T-helper 1 cell treated with Interleukin-12 subunit alpha and Interleukin-12 subunit beta and Interleukin-4 antibody, amounts not matched to agents 30 ng/mL and 1 ng/mL, for 36 hours (primary cell): ENCODE results near the gene ZP1. TPM values are rescaled to one million over a fixed set of nuclear protein-coding genes. Genes with fewer than 3 reads are reported as not detected.

Source experiments
- intact Hi-C: fragments of 100-400 bp; cut with micrococcal nuclease; formaldehyde crosslinking; loops from one replicate; pipeline ENCODE4 v1.15.1; 2024
- total RNA-seq: library from RNA; stranded (reverse); gene quantifications from 2 replicates; pipeline ENCODE4 v1.2.3, GENCODE V29; 2022

ZP1 gene
- total RNA-seq, 1 donor from 2014 or later = not detected

- intact Hi-C loops = loop anchor here (1.0 to 10.0 kb wide), 11 partner anchors 10 to 1217 kb away; partner anchors contain the start of genes CCDC86, DDB1, FEN1 and SDHAF2
These were observed 38.3 kb downstream of the ZP1 start for GRCh38 chr11:60905551-60906113.

GRCh38 chr11:60906132-60906972 lies 39.0 kb downstream of the ZP1 start, which contains the start of gene PRPF19:
Gene PRPF19, minus strand, starts transcription at chr11:60906585. Its CDS starts 203 bp downstream, at chr11:60906382.
- intact Hi-C loops = loop anchor here (1.0 to 10.0 kb wide), 11 partner anchors 9 to 1216 kb away; partner anchors contain the start of genes CCDC86, DDB1, FEN1 and SDHAF2

- intact Hi-C loops = loop anchor here (10.0 kb wide), 1 partner anchor 886 kb away; the partner anchor contains the start of genes FEN1 and TMEM258
These were observed 41.5 kb downstream of the ZP1 start for GRCh38 chr11:60908803-60909202.

- intact Hi-C loops = loop anchor here (5.0 to 10.0 kb wide), 4 partner anchors 885 to 1765 kb away; partner anchors contain the start of genes FAM111A, FEN1, OSBP and PATL1
These were observed 42.4 kb downstream of the ZP1 start for GRCh38 chr11:60909680-60910280.

- intact Hi-C loops = loop anchor here (5.0 to 10.0 kb wide), 3 partner anchors 1243 to 1765 kb away; partner anchors contain the start of genes FAM111A, OSBP and PATL1
These were observed 42.9 kb downstream of the ZP1 start for GRCh38 chr11:60910281-60910687.

GRCh38 chr11:60910711-60911380 lies 43.5 kb downstream of the ZP1 start:
- intact Hi-C loops = loop anchor here (5.0 to 10.0 kb wide), 3 partner anchors 1244 to 1766 kb away; partner anchors contain the start of genes FAM111A, OSBP and PATL1

GRCh38 chr11:60912223-60912850 lies 45.0 kb downstream of the ZP1 start:
- intact Hi-C loops = loop anchor here (5.0 to 10.0 kb wide), 3 partner anchors 1245 to 1768 kb away; partner anchors contain the start of genes FAM111A, OSBP and PATL1

GRCh38 chr11:60912851-60913528 lies 45.6 kb downstream of the ZP1 start:
- intact Hi-C loops = loop anchor here (1.0 to 10.0 kb wide), 4 partner anchors 71 to 1768 kb away; partner anchors contain the start of genes CCDC86, FAM111A, OSBP and PATL1

- intact Hi-C loops = loop anchor here (1.0 to 10.0 kb wide), 9 partner anchors 38 to 1769 kb away; partner anchors contain the start of genes CCDC86, DDB1, FAM111A and OSBP
These were observed 46.7 kb downstream of the ZP1 start, which contains the start of gene TMEM109 for GRCh38 chr11:60913793-60914632. Gene TMEM109, plus strand, starts transcription at chr11:60914158. Its CDS starts 5,536 bp downstream, at chr11:60919694.

- intact Hi-C loops = loop anchor here (1.0 to 10.0 kb wide), 18 partner anchors 8 to 1770 kb away; partner anchors contain the start of genes CD6, DDB1, FAM111A and FTH1
These were observed 47.4 kb downstream of the ZP1 start for GRCh38 chr11:60914633-60915247.

GRCh38 chr11:60915248-60915914 lies 48.0 kb downstream of the ZP1 start:
- intact Hi-C loops = loop anchor here (1.0 to 10.0 kb wide), 16 partner anchors 9 to 1771 kb away; partner anchors contain the start of genes CD6, DDB1, FAM111A and FTH1

GRCh38 chr11:60916669-60917206 lies 49.4 kb downstream of the ZP1 start:
- intact Hi-C loops = loop anchor here (5.0 to 10.0 kb wide), 3 partner anchors 1051 to 1772 kb away; partner anchors contain the start of genes FAM111A, FTH1 and OSBP

- intact Hi-C loops = loop anchor here (5.0 to 10.0 kb wide), 3 partner anchors 1050 to 1772 kb away; partner anchors contain the start of genes FAM111A, FTH1 and OSBP
These were observed 49.9 kb downstream of the ZP1 start for GRCh38 chr11:60917267-60917666.

- intact Hi-C loops = loop anchor here (5.0 to 10.0 kb wide), 3 partner anchors 1049 to 1774 kb away; partner anchors contain the start of genes FAM111A, FTH1 and OSBP
These were observed 51.1 kb downstream of the ZP1 start for GRCh38 chr11:60918251-60918938.

GRCh38 chr11:60918939-60919265 lies 51.6 kb downstream of the ZP1 start:
- intact Hi-C loops = loop anchor here (5.0 to 10.0 kb wide), 3 partner anchors 1048 to 1774 kb away; partner anchors contain the start of genes FAM111A, FTH1 and OSBP

GRCh38 chr11:60919320-60919719 lies 52.0 kb downstream of the ZP1 start:
- intact Hi-C loops = loop anchor here (5.0 to 10.0 kb wide), 3 partner anchors 1048 to 1775 kb away; partner anchors contain the start of genes FAM111A, FTH1 and OSBP
